ENCODE measurements around the gene TLK2. TPM values are rescaled to one million over a fixed set of nuclear protein-coding genes. Genes with fewer than 3 reads are reported as not detected.
"Not testable (repeated sequence)": the region's sequence is repeated elsewhere in the genome, so short reads cannot be mapped to it uniquely, and the experiment has no call there.

TLK2 gene
- total and polyA plus RNA-seq, 2 donors (not counting 3 experiments of a cell fraction or from before 2014, with no cell fraction given), result 30.7 to 40.7 TPM

- Histone ChIP-seq H4K20me1 (replicated peaks; ENCODE audit: control insufficient read depth, extremely low read depth, insufficient read depth, low read length) (no peaks in the 10 kb centered on the region), H3K4me1 (ENCODE audit: control insufficient read depth, extremely low read depth, insufficient read depth, low read length) (no peaks in the 10 kb centered on the region), H3K9me1 (replicated peaks; ENCODE audit: control insufficient read depth, extremely low read depth, insufficient read depth, low read length) (no peaks in the 10 kb centered on the region), H3K9me3 (replicated peaks; ENCODE audit: control insufficient read depth, insufficient read depth, low read length) (no peaks in the 10 kb centered on the region), H3K79me2 (ENCODE audit: control insufficient read depth, insufficient read depth, low read length) (no peaks in the 10 kb centered on the region), H3K36me3 (ENCODE audit: control insufficient read depth in 2 of 2, extremely low read depth in 1 of 2, insufficient read depth in 2 of 2, low read length in 2 of 2) (peaks cover 11% of the 10 kb centered on the region in 2 experiments), H3K27me3 (ENCODE audit: control insufficient read depth in 2 of 2, insufficient read depth in 2 of 2, low read length in 2 of 2) (no peaks in the 10 kb centered on the region), H3K9ac (replicated peaks; ENCODE audit: extremely low read depth, insufficient read depth, low read length) (no peak overlapping the region), H3K27ac (ENCODE audit: insufficient read depth, low read depth, low read length) (no peak overlapping the region), H3K4me3 (replicated peaks in 1 of 3; ENCODE audit: insufficient read depth in 1 of 3, low read depth in 1 of 3, low read length in 3 of 3) (no peak overlapping the region), H2AFZ (ENCODE audit: low read depth, low read length) (no peak overlapping the region), H3K4me2 (ENCODE audit: insufficient read depth, low read length) (no peak overlapping the region)
- intact Hi-C loops (cut with micrococcal nuclease) (no loop called here), dilution Hi-C loops (cut with MboI; ENCODE audit: extremely low pct_ligation_motif_present, low sequenced_read_pairs) (no loop called here)
- CTCF ChIA-PET, result interaction anchor here (0.6 to 1.4 kb wide), 3 partner anchors 8 to 49 kb away, joined by 3 to 7 read pairs (median 4); no protein-coding TSS in a partner anchor
- BruUV-seq (replicated peaks), result no TSS peak
- FAIRE-seq (no peak), DNase-seq (ENCODE audit: low read depth, low spot score) (no peak)
- TF ChIP-seq POLR2A (IDR thresholded peaks at IDR 0.05; ENCODE audit: low read depth, low read length) (no peak), FOS (IDR thresholded peaks at IDR 0.05; ENCODE audit: borderline replicate concordance, insufficient read depth, low read length) (no peak), EZH2 (IDR thresholded peaks at IDR 0.05; ENCODE audit: borderline replicate concordance, low read depth, low read length, severe bottlenecking) (no peak), MYC (IDR thresholded peaks at IDR 0.05; ENCODE audit: low read depth, low read length) (no peak), CTCF (IDR thresholded peaks at IDR 0.05; ENCODE audit: extremely low read depth in 1 of 2, insufficient read depth in 1 of 2, low read depth in 1 of 2, low read length in 2 of 2) (no peak), MAX (IDR thresholded peaks at IDR 0.05; ENCODE audit: insufficient read depth, insufficient read length) (no peak), POLR2AphosphoS5 (IDR thresholded peaks at IDR 0.05; ENCODE audit: insufficient read depth, low read depth, low read length) (no peak)
- POLR2A ChIA-PET, result no interaction called here
These were observed 122.8 kb downstream of the TLK2 start for GRCh38 chr17:62601471-62601870.

GRCh38 chr17:62603783-62604182, 125.2 kb downstream of the TLK2 start:
- H3K9me1 ChIP-seq (replicated peaks; ENCODE audit: control insufficient read depth, extremely low read depth, insufficient read depth, low read length); DNase-seq (ENCODE audit: low read depth, low spot score); H4K20me1 ChIP-seq (replicated peaks; ENCODE audit: control insufficient read depth, extremely low read depth, insufficient read depth, low read length); H3K4me3 ChIP-seq (replicated peaks in 1 of 3; ENCODE audit: insufficient read depth in 1 of 3, low read depth in 1 of 3, low read length in 3 of 3); H3K27me3 ChIP-seq (ENCODE audit: control insufficient read depth in 2 of 2, insufficient read depth in 2 of 2, low read length in 2 of 2); H3K9me3 ChIP-seq (replicated peaks; ENCODE audit: control insufficient read depth, insufficient read depth, low read length); H3K9ac ChIP-seq (replicated peaks; ENCODE audit: extremely low read depth, insufficient read depth, low read length); H3K27ac ChIP-seq (ENCODE audit: insufficient read depth, low read depth, low read length); BruUV-seq (replicated peaks); H2AFZ ChIP-seq (ENCODE audit: low read depth, low read length); H3K4me2 ChIP-seq (ENCODE audit: insufficient read depth, low read length); POLR2A ChIA-PET; dilution Hi-C loops (cut with MboI; ENCODE audit: extremely low pct_ligation_motif_present, low sequenced_read_pairs); FAIRE-seq; H3K79me2 ChIP-seq (ENCODE audit: control insufficient read depth, insufficient read depth, low read length); intact Hi-C loops (cut with micrococcal nuclease); H3K4me1 ChIP-seq (ENCODE audit: control insufficient read depth, extremely low read depth, insufficient read depth, low read length): not testable (repeated sequence)
- CTCF ChIA-PET, result interaction anchor here (2.4 kb wide), 1 partner anchor 51 kb away, joined by 8 read pairs; no protein-coding TSS in a partner anchor
- H3K36me3 ChIP-seq (ENCODE audit: control insufficient read depth in 2 of 2, extremely low read depth in 1 of 2, insufficient read depth in 2 of 2, low read length in 2 of 2), result peaks cover 6 to 19% of the 10 kb centered on the region in 2 experiments

Data from endothelial cell of umbilical vein (primary cell).